Measurements from ENCODE around the gene CCNA2. TPM values are rescaled to one million over a fixed set of nuclear protein-coding genes. Genes with fewer than 3 reads are reported as not detected.

Gene CCNA2
- total RNA-seq, 1 donor from 2014 or later, result 6.2 TPM

DNA sequence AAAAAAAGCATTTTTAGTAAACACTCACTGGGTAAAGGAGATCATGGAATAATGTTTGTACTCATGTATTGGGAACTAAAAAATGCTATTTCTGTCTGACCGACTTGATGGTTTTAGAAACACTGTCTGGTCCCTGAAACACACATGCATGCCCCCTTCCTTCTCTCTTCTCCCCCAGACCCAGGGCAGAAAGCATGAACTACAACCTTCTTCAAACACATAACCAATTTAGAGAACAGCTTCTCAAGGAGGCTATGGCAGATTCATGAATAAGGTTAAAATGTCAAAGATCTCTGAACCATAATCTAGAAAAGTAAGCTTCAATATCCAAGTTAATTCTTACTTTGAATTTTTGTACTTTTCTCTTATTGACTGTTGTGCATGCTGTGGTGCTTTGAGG, 6.0 kb downstream of the CCNA2 start:
- no peak overlapping the region for H3K4me3 Mint-ChIP-seq (ENCODE audit: unreplicated experiment)
- no peak overlapping the region for H3K27ac Mint-ChIP-seq (ENCODE audit: unreplicated experiment)
- no peak overlapping the region for H3K27ac ChIP-seq (ENCODE audit: low read depth, low read length)
- H3K27me3 Mint-ChIP-seq (ENCODE audit: low read depth, unreplicated experiment), result no peaks in the 10 kb centered on the region
- H2AFZ ChIP-seq (ENCODE audit: low read depth, low read length), result no peak overlapping the region
- peaks cover 10% of the 10 kb centered on the region for H3K4me1 ChIP-seq (ENCODE audit: insufficient read depth, low read length)
- no peaks in the 10 kb centered on the region for H3K36me3 Mint-ChIP-seq (ENCODE audit: low read depth, unreplicated experiment)
- H3K4me3 ChIP-seq (ENCODE audit: insufficient read depth, low read depth, low read length), result no peak overlapping the region
- no peaks in the 10 kb centered on the region for H3K27me3 ChIP-seq (ENCODE audit: insufficient read depth, low read length)
- FAIRE-seq (no peak), DNase-seq (ENCODE audit: low read depth) (no peak)
- peaks cover 32% of the 10 kb centered on the region for H3K79me2 ChIP-seq (ENCODE audit: insufficient read depth, low read length)
- no peaks in the 10 kb centered on the region for H3K9me3 ChIP-seq (ENCODE audit: insufficient read depth, low read depth, low read length)
- no peak overlapping the region for H3K9ac ChIP-seq (ENCODE audit: low read length)
- H3K9me3 Mint-ChIP-seq (ENCODE audit: unreplicated experiment), result no peaks in the 10 kb centered on the region
- H3K36me3 ChIP-seq (ENCODE audit: insufficient read depth, low read length), result peaks cover 40% of the 10 kb centered on the region
- TF ChIP-seq, protein P1, sequence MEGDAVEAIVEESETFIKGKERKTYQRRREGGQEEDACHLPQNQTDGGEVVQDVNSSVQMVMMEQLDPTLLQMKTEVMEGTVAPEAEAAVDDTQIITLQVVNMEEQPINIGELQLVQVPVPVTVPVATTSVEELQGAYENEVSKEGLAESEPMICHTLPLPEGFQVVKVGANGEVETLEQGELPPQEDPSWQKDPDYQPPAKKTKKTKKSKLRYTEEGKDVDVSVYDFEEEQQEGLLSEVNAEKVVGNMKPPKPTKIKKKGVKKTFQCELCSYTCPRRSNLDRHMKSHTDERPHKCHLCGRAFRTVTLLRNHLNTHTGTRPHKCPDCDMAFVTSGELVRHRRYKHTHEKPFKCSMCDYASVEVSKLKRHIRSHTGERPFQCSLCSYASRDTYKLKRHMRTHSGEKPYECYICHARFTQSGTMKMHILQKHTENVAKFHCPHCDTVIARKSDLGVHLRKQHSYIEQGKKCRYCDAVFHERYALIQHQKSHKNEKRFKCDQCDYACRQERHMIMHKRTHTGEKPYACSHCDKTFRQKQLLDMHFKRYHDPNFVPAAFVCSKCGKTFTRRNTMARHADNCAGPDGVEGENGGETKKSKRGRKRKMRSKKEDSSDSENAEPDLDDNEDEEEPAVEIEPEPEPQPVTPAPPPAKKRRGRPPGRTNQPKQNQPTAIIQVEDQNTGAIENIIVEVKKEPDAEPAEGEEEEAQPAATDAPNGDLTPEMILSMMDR (IDR thresholded peaks at IDR 0.05; ENCODE audit: insufficient read depth, low read depth, low read length), result no peak
- no peak for TF ChIP-seq EZH2 (IDR thresholded peaks at IDR 0.05; ENCODE audit: insufficient read depth, low read length)
- no peaks in the 10 kb centered on the region for H4K20me1 ChIP-seq (ENCODE audit: insufficient read depth, low read length)
- peaks cover 9% of the 10 kb centered on the region for H3K4me1 Mint-ChIP-seq (ENCODE audit: low read depth, unreplicated experiment)
- no peak overlapping the region for H3K4me2 ChIP-seq (ENCODE audit: low read length)

DNA sequence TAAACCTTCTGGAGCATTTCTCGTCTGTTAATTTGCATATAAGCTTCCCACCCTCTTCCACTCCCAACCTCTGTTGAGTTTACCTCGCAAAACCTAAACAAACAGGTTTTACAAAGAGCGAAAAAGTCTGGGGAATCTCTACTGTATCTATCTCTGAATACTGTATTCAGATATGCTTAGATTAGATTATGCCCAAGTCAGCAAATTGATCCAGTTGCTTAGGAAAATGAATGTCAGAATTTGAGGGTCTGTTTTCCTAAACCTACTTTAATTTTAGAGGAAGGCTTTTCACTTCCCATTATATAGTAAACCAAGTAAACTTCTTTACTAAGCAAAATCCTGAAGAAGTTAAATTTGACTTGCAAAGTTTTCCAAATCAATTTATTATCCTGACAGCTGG, 6.7 kb downstream of the CCNA2 start:
- no peaks in the 10 kb centered on the region for H3K36me3 Mint-ChIP-seq (ENCODE audit: low read depth, unreplicated experiment)
- no peak for TF ChIP-seq EZH2 (IDR thresholded peaks at IDR 0.05; ENCODE audit: insufficient read depth, low read length)
- TF ChIP-seq, protein P1 (IDR thresholded peaks at IDR 0.05; ENCODE audit: insufficient read depth, low read depth, low read length), result no peak
- H3K27ac Mint-ChIP-seq (ENCODE audit: unreplicated experiment), result no peak overlapping the region
- Histone ChIP-seq H2AFZ (ENCODE audit: low read depth, low read length) (no peak overlapping the region), H3K79me2 (ENCODE audit: insufficient read depth, low read length) (peaks cover 25% of the 10 kb centered on the region), H3K27me3 (ENCODE audit: insufficient read depth, low read length) (no peaks in the 10 kb centered on the region), H3K4me3 (ENCODE audit: insufficient read depth, low read depth, low read length) (no peak overlapping the region), H3K9ac (ENCODE audit: low read length) (no peak overlapping the region), H4K20me1 (ENCODE audit: insufficient read depth, low read length) (no peaks in the 10 kb centered on the region), H3K4me2 (ENCODE audit: low read length) (no peak overlapping the region), H3K27ac (ENCODE audit: low read depth, low read length) (no peak overlapping the region), H3K9me3 (ENCODE audit: insufficient read depth, low read depth, low read length) (no peaks in the 10 kb centered on the region), H3K4me1 (ENCODE audit: insufficient read depth, low read length) (peaks cover 7% of the 10 kb centered on the region), H3K36me3 (ENCODE audit: insufficient read depth, low read length) (peaks cover 40% of the 10 kb centered on the region)
- no peak overlapping the region for H3K4me3 Mint-ChIP-seq (ENCODE audit: unreplicated experiment)
- FAIRE-seq (peak; percentile 29), DNase-seq (ENCODE audit: low read depth) (no peak)
- H3K27me3 Mint-ChIP-seq (ENCODE audit: low read depth, unreplicated experiment), result no peaks in the 10 kb centered on the region
- no peaks in the 10 kb centered on the region for H3K9me3 Mint-ChIP-seq (ENCODE audit: unreplicated experiment)
- peaks cover 5% of the 10 kb centered on the region for H3K4me1 Mint-ChIP-seq (ENCODE audit: low read depth, unreplicated experiment)

DNA sequence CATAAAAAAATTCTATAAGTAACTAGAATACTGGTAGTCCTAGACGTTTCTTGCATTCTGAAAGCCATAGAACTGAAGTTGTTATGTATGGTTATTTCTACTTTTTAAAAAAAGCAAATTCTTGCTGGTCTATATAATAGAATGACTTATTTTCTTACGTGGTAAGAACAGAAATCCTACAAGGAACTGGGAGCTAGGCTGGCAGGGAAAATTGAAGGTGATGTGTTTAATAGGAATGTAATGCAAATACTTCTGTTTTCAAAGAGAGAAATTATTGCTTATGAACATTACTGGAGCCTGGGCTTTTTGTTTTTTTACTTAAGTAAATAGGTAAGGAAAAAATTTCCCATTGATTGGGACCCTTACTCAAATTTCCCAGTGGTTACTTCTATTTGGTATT, 8.9 kb downstream of the CCNA2 start:
- no peak overlapping the region for H3K27ac Mint-ChIP-seq (ENCODE audit: unreplicated experiment)
- Histone ChIP-seq H3K4me2 (ENCODE audit: low read length) (no peak overlapping the region), H3K27me3 (ENCODE audit: insufficient read depth, low read length) (no peaks in the 10 kb centered on the region), H3K27ac (ENCODE audit: low read depth, low read length) (no peak overlapping the region), H3K79me2 (ENCODE audit: insufficient read depth, low read length) (peaks cover 6% of the 10 kb centered on the region), H3K36me3 (ENCODE audit: insufficient read depth, low read length) (peaks cover 55% of the 10 kb centered on the region), H3K9ac (ENCODE audit: low read length) (no peak overlapping the region), H2AFZ (ENCODE audit: low read depth, low read length) (no peak overlapping the region), H3K4me1 (ENCODE audit: insufficient read depth, low read length) (peaks cover 6% of the 10 kb centered on the region), H4K20me1 (ENCODE audit: insufficient read depth, low read length) (no peaks in the 10 kb centered on the region), H3K9me3 (ENCODE audit: insufficient read depth, low read depth, low read length) (no peaks in the 10 kb centered on the region), H3K4me3 (ENCODE audit: insufficient read depth, low read depth, low read length) (no peak overlapping the region)
- no peaks in the 10 kb centered on the region for H3K36me3 Mint-ChIP-seq (ENCODE audit: low read depth, unreplicated experiment)
- no peaks in the 10 kb centered on the region for H3K9me3 Mint-ChIP-seq (ENCODE audit: unreplicated experiment)
- H3K4me1 Mint-ChIP-seq (ENCODE audit: low read depth, unreplicated experiment), result peaks cover 5% of the 10 kb centered on the region
- TF ChIP-seq EZH2 (IDR thresholded peaks at IDR 0.05; ENCODE audit: insufficient read depth, low read length), result no peak
- TF ChIP-seq, protein P1 (IDR thresholded peaks at IDR 0.05; ENCODE audit: insufficient read depth, low read depth, low read length), result no peak
- no peaks in the 10 kb centered on the region for H3K27me3 Mint-ChIP-seq (ENCODE audit: low read depth, unreplicated experiment)
- DNase-seq (ENCODE audit: low read depth), result no peak
- no peak for FAIRE-seq
- no peak overlapping the region for H3K4me3 Mint-ChIP-seq (ENCODE audit: unreplicated experiment)
